ENCODE data around the gene SUN5. TPM values are rescaled to one million over a fixed set of nuclear protein-coding genes. Genes with fewer than 3 reads are reported as not detected.

SUN5 gene
- total RNA-seq, 3 donors from 2014 or later: not detected

DNA sequence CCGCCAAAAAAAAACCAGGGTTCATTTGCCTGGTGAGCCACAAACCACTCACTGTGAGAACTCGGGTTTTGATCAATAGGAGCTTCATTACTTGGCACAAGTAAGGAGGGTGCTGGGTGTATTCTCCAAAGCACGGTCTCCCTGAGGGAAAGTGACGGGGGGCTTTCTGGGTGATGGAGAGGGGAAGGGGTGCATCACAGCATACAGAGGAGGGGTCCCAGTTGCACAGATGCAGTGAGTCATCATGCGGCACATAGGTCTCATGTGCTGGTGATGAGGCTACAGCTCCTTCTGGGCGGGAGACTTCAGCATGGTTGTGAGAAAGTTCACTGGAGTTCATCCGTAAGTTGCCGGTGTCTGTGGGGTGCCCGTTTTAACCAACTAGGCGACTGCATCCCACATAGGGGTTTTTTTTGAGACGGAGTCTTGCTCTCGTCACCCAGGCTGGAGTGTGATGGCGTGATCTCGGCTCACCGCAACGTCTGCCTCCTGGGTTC lies 36.2 kb downstream of the SUN5 start:
- Histone ChIP-seq H3K4me1 (ENCODE audit: low read depth) (peaks cover 2% of the 10 kb centered on the region), H3K4me3 (no peak overlapping the region), H3K9me3 (no peaks in the 10 kb centered on the region), H3K36me3 (ENCODE audit: low read depth) (no peaks in the 10 kb centered on the region)
- ATAC-seq (no peak), DNase-seq (no peak)
- intact Hi-C loops (cut with DNase I, micrococcal nuclease): no loop called here
- no peak for TF ChIP-seq CTCF (IDR thresholded peaks at IDR 0.05)

DNA sequence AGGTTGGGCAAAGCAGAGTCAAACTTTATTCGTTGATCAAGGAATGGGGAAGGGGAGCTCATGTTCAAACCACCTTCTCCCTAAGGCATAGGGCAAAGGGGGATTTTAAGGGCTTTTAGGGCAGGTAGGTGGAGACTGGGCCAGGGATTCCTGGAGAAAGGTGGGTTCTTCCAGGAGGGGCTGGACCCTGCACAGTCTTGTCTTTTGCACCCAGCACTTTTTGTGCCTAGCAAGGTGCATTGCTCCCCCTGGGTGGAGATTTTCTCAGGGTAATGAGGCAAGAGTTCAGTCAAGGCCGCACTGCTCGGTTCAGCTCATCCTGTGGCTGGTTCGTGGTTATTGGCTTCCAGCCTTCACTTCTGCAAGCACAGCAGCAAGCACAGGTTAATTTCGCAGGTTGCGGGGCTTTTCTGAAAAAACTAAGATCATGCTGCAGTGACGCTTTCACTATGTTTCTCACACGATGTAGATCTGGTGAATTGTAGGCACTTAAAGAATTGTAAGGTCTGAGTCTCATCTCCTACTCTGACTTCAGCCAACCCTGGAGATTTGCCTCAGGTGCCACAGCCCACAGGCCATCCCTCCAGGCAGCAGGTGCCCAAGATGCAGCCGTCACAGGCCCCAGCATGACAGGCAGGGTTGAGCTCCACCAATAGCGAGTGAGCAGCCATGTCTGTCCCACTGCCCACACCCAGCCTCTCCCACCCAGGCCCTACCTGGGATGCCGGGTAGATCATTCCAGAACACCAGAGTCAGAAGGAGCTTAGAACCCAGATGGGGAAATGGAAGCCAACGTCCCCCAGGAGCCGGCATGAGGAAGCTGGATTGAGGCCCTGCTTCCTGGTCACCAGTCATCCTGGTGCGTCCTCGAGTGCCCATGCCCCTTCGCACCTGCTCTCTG lies 37.1 kb downstream of the SUN5 start:
- DNase-seq (peak in 1 of 3 donors; percentile 28), ATAC-seq (peak; percentile 47)
- no peaks in the 10 kb centered on the region for H3K9me3 ChIP-seq
- TF ChIP-seq CTCF (IDR thresholded peaks at IDR 0.05): no peak
- H3K36me3 ChIP-seq (ENCODE audit: low read depth): no peaks in the 10 kb centered on the region
- no peaks in the 10 kb centered on the region for H3K4me1 ChIP-seq (ENCODE audit: low read depth)
- intact Hi-C loops (cut with DNase I, micrococcal nuclease): no loop called here
- no peak overlapping the region for H3K4me3 ChIP-seq

GRCh38 chr20:32966382-32966781 lies 37.9 kb downstream of the SUN5 start:
- ATAC-seq (no peak), DNase-seq (no peak)
- intact Hi-C loops (cut with DNase I, micrococcal nuclease): no loop called here
- Histone ChIP-seq H3K4me3 (no peak overlapping the region), H3K36me3 (ENCODE audit: low read depth) (no peaks in the 10 kb centered on the region), H3K9me3 (no peaks in the 10 kb centered on the region), H3K4me1 (ENCODE audit: low read depth) (no peaks in the 10 kb centered on the region)
- TF ChIP-seq CTCF (IDR thresholded peaks at IDR 0.05): no peak

DNA sequence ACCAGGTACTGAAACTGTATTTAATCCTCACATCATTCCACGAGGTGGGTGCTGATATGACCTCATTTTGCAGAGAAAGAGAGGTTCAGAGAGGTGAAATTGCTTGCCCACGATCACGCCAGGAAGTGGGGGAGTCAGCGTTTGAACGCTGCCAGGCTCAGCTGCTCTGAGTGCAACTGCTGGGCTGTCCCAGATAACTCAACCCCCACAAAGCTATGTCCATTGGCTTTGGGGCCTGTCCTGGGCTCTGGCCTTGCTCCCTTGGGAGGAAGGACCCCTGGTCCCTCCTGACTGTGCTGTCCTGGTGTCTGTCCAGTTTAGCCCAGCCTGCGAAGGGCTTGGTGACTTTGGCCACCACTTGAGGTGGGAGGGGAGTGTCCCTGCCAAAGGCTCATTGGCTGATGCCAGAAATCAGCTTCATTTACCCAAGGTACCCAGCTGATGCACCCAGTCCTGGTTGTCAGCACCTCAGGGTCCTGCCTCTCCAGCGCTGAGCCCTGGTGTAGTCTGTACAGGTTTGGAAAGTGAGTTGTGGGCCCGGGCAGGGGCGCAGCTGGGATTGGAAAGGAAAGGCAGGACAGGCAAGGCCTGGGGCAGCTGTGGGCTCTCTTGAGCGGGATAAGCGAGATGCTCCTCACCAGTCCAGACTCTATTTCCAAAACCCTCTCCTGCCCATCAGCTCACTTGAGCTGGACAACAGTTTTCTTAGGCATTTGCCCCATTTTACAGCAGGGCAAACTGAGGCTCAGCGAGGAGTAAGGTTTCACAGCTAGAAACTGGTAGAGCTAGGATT lies 38.5 kb downstream of the SUN5 start:
- TF ChIP-seq CTCF (IDR thresholded peaks at IDR 0.05): no peak
- ATAC-seq: peak; percentile 26
- Histone ChIP-seq H3K9me3 (no peaks in the 10 kb centered on the region), H3K4me1 (ENCODE audit: low read depth) (no peaks in the 10 kb centered on the region), H3K4me3 (no peak overlapping the region), H3K36me3 (ENCODE audit: low read depth) (no peaks in the 10 kb centered on the region)
- intact Hi-C loops (cut with DNase I, micrococcal nuclease): no loop called here
- DNase-seq: no peak

DNA sequence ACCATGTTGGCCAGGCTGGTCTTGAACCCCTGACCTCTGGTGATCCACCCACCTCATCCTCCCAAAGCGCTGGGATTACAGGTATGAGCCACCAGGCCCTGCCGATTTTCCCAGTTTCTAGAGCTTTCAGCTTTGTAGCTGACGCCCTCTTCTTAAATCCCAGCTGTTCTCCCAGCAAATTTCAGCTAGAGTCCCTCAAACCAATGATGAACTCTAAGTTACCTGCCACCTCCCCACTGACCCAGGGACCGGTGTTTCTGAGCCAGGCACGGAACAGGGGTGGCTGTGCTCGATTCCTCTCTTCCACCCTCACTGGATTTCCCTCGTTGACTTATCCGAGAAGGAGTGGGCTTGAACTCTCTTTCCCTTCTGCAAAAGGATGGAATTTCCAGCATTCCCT lies 39.1 kb downstream of the SUN5 start:
- intact Hi-C loops (cut with DNase I, micrococcal nuclease): no loop called here
- no peaks in the 10 kb centered on the region for H3K9me3 ChIP-seq
- ATAC-seq: no peak
- no peak overlapping the region for H3K4me3 ChIP-seq
- H3K4me1 ChIP-seq (ENCODE audit: low read depth): no peaks in the 10 kb centered on the region
- TF ChIP-seq CTCF (IDR thresholded peaks at IDR 0.05): no peak
- no peak for DNase-seq
- H3K36me3 ChIP-seq (ENCODE audit: low read depth): no peaks in the 10 kb centered on the region

Measured in mucosa of descending colon (tissue), 3 donors.